Lower leg skin (tissue), 4 donors: ENCODE measurements around the gene NETO2. TPM values are rescaled to one million over a fixed set of nuclear protein-coding genes. Genes with fewer than 3 reads are reported as not detected.
"Not testable (repeated sequence)": the region's sequence is repeated elsewhere in the genome, so short reads cannot be mapped to it uniquely, and the experiment has no call there.

Experiments
- DNase-seq, 2 donors: peaks; one replicate each; pipeline ENCODE4 v3.0.0-alpha.2; 2019; ENCODE audit warnings: low spot score in 2 of 2
- H3K4me3 ChIP-seq: fragments of 200-600 bp; sonication (generic); 2 replicates; pipeline ENCODE4 v1.5.1; 2017; ENCODE audit warnings: mild to moderate bottlenecking, low read depth; ENCODE audit not compliant: poor library complexity, severe bottlenecking
- POLR2A ChIP-seq, 2 donors: fragments of 450-650 bp; IDR thresholded peaks; one replicate each; pipeline ENCODE4 v1.6.1; 2016 to 2017; ENCODE audit warnings: antibody characterized with exemption in 2 of 2, mild to moderate bottlenecking in 1 of 2, moderate library complexity in 1 of 2
- WGBS, 2 donors: methylation state at CpG; one replicate each; pipeline ENCODE4 v1.1.5; 2018; 5-methylcytosine and 5-hydroxymethylcytosine counted together
- intact Hi-C: fragments of 100-400 bp; cut with DNase I; formaldehyde crosslinking; loops from one replicate; pipeline ENCODE4 v1.15.0; 2023; ENCODE audit warnings: low total_unique reads
- total RNA-seq, 4 donors: library from RNA; depleted of rRNA; stranded (reverse); fragments of >200 nt; gene quantifications; one replicate each; pipeline ENCODE4 v1.1.0, GENCODE V29; 2016
- TF ChIP-seq, protein P1 (sequence below), 3 donors: fragments of 450-650 bp; IDR thresholded peaks; one replicate each; pipeline ENCODE4 v1.5.1; 2016; ENCODE audit warnings: antibody characterized with exemption in 3 of 3, mild to moderate bottlenecking in 3 of 3, moderate library complexity in 2 of 3

The NETO2 gene, protein sequence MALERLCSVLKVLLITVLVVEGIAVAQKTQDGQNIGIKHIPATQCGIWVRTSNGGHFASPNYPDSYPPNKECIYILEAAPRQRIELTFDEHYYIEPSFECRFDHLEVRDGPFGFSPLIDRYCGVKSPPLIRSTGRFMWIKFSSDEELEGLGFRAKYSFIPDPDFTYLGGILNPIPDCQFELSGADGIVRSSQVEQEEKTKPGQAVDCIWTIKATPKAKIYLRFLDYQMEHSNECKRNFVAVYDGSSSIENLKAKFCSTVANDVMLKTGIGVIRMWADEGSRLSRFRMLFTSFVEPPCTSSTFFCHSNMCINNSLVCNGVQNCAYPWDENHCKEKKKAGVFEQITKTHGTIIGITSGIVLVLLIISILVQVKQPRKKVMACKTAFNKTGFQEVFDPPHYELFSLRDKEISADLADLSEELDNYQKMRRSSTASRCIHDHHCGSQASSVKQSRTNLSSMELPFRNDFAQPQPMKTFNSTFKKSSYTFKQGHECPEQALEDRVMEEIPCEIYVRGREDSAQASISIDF
- total RNA-seq, result 1 to 10 TPM in 2 of 4 donors, under 1 TPM in 1, not detected in 1; 0.37 to 2.2 (median 1.1) TPM

DNA sequence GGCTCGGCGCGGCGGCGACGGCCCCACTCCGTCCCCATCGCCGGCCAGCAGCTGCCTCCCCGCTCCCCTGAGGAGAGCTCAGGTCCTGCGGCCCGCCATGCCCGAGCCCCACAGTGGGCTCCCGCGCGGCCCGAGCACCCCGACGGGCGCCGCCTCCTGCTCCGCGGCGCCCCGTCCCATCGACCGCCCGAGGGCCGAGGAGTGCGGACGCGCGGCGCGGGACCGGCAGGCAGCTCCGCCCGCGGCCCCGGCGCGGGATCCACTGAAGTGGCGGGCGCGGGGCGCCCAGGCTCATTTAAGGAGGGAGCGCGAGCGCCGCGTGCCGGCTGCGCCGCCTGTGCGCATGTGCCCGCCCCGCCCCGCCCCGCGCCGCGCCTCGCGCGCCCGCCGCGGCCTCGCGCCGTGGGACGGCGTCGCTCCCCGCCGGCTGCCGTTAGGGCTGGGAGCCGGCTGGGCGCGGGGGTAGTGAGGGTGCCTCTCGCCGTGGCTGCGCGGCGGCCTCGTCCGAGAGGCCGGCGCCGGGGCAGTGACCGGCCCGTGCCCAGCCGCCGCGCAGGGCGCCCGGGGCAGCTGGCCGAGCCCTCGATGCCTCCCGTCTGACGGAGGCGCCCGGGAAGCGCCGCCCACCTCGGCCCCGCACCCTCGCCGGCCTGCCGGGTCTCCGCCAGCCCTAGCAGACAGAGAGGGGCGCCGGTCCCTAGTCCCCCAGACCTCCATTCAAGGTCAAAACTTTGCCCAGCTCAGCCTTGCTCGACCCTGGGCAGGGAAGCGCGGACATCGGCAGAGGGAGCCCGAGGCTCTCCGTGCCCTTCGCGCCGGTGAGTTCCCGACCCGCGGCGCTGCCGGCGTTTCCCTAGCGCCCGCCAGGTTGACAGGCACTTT lies at the start of gene NETO2:
Gene NETO2 (minus strand): TSS at position 269 of the 882 bp plus-strand sequence. CDS start 333 bp downstream, outside the sequence.
- peak within 1 kb of the TSS; percentile 32 for H3K4me3 ChIP-seq
- intact Hi-C loops, result no loop called here
- DNase-seq, result peak in 1 of 2 donors; percentile 22
- 0 to 7% methylated on average over 19 to 29 of the region's 130 CpGs for WGBS, 2 donors
- TF ChIP-seq, protein P1, sequence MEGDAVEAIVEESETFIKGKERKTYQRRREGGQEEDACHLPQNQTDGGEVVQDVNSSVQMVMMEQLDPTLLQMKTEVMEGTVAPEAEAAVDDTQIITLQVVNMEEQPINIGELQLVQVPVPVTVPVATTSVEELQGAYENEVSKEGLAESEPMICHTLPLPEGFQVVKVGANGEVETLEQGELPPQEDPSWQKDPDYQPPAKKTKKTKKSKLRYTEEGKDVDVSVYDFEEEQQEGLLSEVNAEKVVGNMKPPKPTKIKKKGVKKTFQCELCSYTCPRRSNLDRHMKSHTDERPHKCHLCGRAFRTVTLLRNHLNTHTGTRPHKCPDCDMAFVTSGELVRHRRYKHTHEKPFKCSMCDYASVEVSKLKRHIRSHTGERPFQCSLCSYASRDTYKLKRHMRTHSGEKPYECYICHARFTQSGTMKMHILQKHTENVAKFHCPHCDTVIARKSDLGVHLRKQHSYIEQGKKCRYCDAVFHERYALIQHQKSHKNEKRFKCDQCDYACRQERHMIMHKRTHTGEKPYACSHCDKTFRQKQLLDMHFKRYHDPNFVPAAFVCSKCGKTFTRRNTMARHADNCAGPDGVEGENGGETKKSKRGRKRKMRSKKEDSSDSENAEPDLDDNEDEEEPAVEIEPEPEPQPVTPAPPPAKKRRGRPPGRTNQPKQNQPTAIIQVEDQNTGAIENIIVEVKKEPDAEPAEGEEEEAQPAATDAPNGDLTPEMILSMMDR (IDR thresholded peaks at IDR 0.05), result no peak
- TF ChIP-seq POLR2A (IDR thresholded peaks at IDR 0.05), result no peak

DNA sequence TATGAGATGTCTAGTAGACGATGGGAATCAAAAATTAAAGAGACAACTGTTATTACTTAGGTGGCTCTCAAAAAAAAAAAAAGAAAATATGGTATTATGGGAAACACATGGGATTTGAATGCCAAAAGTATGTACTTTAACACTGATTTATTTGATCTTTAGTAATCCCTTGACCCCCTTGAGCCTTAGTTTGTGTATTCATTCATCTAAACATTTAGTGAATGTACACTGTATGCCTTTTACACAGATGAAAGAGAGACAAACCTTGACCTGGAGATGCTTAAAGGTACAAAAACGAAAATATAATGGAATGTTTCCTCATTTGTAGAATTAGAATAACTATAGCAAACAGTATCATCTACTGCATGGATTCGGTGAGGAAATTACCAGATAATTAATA lies 38.6 kb upstream of the NETO2 start:
- no peak for DNase-seq
- intact Hi-C loops, result no loop called here
- TF ChIP-seq, protein P1 (IDR thresholded peaks at IDR 0.05), result no peak
- no peak overlapping the region for H3K4me3 ChIP-seq
- WGBS, 2 donors, result 89 to 91% methylated on average over 3 of the region's 3 CpGs

DNA sequence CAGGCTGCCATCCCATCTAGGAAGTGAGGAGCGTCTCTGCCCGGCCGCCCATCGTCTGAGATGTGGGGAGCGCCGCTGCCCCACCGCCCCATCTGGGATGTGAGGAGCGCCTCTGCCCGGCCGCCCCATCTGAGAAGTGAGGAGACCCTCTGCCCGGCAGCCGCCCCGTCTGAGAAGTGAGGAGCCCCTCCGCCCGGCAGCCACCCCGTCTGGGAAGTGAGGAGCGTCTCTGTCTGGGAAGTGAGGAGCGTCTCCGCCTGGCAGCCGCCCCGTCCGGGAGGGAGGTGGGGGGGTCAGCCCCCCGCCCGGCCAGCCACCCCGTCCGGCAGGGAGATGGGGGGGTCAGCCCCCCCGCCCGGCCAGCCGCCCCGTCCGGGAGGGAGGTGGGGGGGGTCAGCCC lies 37.3 kb upstream of the NETO2 start:
- DNase-seq, H3K4me3 ChIP-seq, intact Hi-C loops: not testable (repeated sequence)
- 100% methylated on average over 3 to 16 of the region's 31 CpGs for WGBS, 2 donors

DNA sequence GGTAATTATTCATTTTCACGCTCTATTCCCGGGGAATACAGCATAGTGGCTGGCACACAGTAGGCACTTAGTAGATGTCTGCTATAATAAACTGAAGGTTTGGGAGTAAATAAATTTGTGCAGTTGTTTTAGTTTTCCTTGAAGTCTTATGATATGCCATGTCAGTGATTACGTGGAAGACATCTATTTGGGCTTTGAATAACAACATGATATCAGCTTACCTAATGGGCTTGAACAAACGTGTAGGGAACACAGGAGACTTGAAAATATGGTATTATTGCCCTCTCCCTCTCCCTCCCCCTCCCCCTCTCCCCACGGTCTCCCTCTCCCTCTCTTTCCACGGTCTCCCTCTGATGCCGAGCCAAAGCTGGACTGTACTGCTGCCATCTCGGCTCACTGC lies 36.3 kb upstream of the NETO2 start:
- TF ChIP-seq POLR2A (IDR thresholded peaks at IDR 0.05), result no peak
- TF ChIP-seq, protein P1 (IDR thresholded peaks at IDR 0.05), result no peak
- H3K4me3 ChIP-seq, result no peak overlapping the region
- intact Hi-C loops, result no loop called here
- no peak for DNase-seq
- WGBS, 2 donors, result 91 to 93% methylated on average over 8 of the region's 8 CpGs

DNA sequence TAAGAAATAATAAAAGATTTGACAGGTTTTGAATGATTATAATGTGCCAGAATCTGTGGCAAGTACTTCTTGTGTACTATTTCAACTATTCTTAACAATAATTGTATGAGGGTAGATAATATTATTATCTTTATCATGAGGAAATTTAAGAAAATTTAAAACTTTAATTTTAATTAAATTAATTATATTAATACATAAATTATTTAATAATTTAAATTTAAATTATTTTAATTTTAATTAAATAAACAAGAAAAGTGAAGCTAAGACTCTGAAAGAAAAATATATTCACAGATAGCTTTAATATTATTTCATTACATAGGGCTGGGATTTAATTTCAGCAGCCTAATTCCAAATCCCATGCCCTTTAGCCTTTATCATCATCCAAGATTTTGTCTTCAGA lies 31.4 kb upstream of the NETO2 start:
- TF ChIP-seq POLR2A (IDR thresholded peaks at IDR 0.05), result no peak
- TF ChIP-seq, protein P1 (IDR thresholded peaks at IDR 0.05), result no peak
- DNase-seq, result no peak
- intact Hi-C loops, result no loop called here
- H3K4me3 ChIP-seq, result no peak overlapping the region
